ENCODE measurements around the gene ENTHD1. TPM values are rescaled to one million over a fixed set of nuclear protein-coding genes. Genes with fewer than 3 reads are reported as not detected.
A peak's percentile ranks its signal among the peaks of the same experiment; 100 is the strongest.

Gene ENTHD1
- total and polyA plus RNA-seq, 9 of the 15 experiments (the other 6 are each of a cell fraction or from before 2014, with no cell fraction given): 0.13 to 0.98 (median 0.35) TPM

DNA sequence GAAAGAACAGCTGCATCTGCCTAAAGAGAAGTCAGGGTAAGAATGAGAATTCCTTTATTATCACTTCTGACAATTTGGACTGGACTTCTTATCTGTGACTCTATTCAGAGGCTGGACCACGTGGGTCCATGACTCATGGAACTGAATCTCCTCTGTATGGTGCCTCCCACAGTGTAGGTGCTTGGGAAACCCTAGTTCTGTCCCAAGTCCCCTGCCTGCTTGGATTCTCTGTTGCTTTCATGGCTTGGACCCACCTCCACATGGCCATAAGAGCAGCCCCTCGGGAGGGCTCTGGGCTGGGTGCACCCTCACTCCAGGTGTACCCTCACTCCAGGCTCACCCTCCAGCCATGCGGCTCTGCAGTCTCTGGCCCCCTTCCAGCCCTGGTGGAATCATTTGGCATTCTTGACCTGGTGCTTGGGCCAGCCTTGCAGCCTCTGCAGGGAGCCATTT, 169.6 kb downstream of the ENTHD1 start (continued):
- no peak for TF ChIP-seq MEF2D (tag; conservative IDR thresholded peaks at IDR 0.05; ENCODE audit: low read depth)
- TF ChIP-seq RBM22 (IDR thresholded peaks at IDR 0.05; ENCODE audit: low read depth, low read length, poor library complexity, severe bottlenecking): no peak
- no peak for TF ChIP-seq LARP7 (IDR thresholded peaks at IDR 0.05)
- TF ChIP-seq ZBTB8A (IDR thresholded peaks at IDR 0.05; ENCODE audit: partially characterized antibody): no peak
- no peak for TF ChIP-seq GTF2F1 (IDR thresholded peaks at IDR 0.05; ENCODE audit: low read depth, low read length)
- TF ChIP-seq, protein P1, sequence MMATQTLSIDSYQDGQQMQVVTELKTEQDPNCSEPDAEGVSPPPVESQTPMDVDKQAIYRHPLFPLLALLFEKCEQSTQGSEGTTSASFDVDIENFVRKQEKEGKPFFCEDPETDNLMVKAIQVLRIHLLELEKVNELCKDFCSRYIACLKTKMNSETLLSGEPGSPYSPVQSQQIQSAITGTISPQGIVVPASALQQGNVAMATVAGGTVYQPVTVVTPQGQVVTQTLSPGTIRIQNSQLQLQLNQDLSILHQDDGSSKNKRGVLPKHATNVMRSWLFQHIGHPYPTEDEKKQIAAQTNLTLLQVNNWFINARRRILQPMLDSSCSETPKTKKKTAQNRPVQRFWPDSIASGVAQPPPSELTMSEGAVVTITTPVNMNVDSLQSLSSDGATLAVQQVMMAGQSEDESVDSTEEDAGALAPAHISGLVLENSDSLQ (IDR thresholded peaks at IDR 0.05): no peak
- no peak for TF ChIP-seq ZNF232 (CRISPR knock-in tag; IDR thresholded peaks at IDR 0.05)
- no peak for TF ChIP-seq CAMTA2 (CRISPR knock-in tag; conservative IDR thresholded peaks at IDR 0.05)
- TF ChIP-seq TEAD4 (IDR thresholded peaks at IDR 0.05; ENCODE audit: low read length): peak; percentile 71
- TF ChIP-seq TEAD4 (CRISPR knock-in tag; IDR thresholded peaks at IDR 0.05; ENCODE audit: borderline replicate concordance): no peak
- TF ChIP-seq, protein P2, sequence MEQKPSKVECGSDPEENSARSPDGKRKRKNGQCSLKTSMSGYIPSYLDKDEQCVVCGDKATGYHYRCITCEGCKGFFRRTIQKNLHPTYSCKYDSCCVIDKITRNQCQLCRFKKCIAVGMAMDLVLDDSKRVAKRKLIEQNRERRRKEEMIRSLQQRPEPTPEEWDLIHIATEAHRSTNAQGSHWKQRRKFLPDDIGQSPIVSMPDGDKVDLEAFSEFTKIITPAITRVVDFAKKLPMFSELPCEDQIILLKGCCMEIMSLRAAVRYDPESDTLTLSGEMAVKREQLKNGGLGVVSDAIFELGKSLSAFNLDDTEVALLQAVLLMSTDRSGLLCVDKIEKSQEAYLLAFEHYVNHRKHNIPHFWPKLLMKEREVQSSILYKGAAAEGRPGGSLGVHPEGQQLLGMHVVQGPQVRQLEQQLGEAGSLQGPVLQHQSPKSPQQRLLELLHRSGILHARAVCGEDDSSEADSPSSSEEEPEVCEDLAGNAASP (IDR thresholded peaks at IDR 0.05): no peak
- TF ChIP-seq ZNF263 (CRISPR knock-in tag; IDR thresholded peaks at IDR 0.05; ENCODE audit: borderline replicate concordance): no peak
- TF ChIP-seq, protein P3, sequence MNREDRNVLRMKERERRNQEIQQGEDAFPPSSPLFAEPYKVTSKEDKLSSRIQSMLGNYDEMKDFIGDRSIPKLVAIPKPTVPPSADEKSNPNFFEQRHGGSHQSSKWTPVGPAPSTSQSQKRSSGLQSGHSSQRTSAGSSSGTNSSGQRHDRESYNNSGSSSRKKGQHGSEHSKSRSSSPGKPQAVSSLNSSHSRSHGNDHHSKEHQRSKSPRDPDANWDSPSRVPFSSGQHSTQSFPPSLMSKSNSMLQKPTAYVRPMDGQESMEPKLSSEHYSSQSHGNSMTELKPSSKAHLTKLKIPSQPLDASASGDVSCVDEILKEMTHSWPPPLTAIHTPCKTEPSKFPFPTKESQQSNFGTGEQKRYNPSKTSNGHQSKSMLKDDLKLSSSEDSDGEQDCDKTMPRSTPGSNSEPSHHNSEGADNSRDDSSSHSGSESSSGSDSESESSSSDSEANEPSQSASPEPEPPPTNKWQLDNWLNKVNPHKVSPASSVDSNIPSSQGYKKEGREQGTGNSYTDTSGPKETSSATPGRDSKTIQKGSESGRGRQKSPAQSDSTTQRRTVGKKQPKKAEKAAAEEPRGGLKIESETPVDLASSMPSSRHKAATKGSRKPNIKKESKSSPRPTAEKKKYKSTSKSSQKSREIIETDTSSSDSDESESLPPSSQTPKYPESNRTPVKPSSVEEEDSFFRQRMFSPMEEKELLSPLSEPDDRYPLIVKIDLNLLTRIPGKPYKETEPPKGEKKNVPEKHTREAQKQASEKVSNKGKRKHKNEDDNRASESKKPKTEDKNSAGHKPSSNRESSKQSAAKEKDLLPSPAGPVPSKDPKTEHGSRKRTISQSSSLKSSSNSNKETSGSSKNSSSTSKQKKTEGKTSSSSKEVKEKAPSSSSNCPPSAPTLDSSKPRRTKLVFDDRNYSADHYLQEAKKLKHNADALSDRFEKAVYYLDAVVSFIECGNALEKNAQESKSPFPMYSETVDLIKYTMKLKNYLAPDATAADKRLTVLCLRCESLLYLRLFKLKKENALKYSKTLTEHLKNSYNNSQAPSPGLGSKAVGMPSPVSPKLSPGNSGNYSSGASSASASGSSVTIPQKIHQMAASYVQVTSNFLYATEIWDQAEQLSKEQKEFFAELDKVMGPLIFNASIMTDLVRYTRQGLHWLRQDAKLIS (CRISPR knock-in tag; IDR thresholded peaks at IDR 0.05): no peak
- no peak for TF ChIP-seq ELF2 (CRISPR knock-in tag; IDR thresholded peaks at IDR 0.05)
- TF ChIP-seq RUNX1 (IDR thresholded peaks at IDR 0.05; ENCODE audit: low read depth): no peak
- peak; percentile 79 for TF ChIP-seq NFIC (IDR thresholded peaks at IDR 0.05)
- TF ChIP-seq, protein P4, sequence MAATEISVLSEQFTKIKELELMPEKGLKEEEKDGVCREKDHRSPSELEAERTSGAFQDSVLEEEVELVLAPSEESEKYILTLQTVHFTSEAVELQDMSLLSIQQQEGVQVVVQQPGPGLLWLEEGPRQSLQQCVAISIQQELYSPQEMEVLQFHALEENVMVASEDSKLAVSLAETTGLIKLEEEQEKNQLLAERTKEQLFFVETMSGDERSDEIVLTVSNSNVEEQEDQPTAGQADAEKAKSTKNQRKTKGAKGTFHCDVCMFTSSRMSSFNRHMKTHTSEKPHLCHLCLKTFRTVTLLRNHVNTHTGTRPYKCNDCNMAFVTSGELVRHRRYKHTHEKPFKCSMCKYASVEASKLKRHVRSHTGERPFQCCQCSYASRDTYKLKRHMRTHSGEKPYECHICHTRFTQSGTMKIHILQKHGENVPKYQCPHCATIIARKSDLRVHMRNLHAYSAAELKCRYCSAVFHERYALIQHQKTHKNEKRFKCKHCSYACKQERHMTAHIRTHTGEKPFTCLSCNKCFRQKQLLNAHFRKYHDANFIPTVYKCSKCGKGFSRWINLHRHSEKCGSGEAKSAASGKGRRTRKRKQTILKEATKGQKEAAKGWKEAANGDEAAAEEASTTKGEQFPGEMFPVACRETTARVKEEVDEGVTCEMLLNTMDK (IDR thresholded peaks at IDR 0.05; ENCODE audit: borderline replicate concordance, insufficient read depth, low read depth, low read length, poor library complexity, severe bottlenecking): no peak
- 0 out of 4 replicates have a peak, but pooled peaks of 1 of the 2 experiments have one; percentile 42 for TF ChIP-seq TEAD1 (CRISPR knock-in tag; IDR thresholded peaks at IDR 0.05)
- no peak for TF ChIP-seq MAFK (IDR thresholded peaks at IDR 0.05; ENCODE audit: low read length)
- no peak for TF ChIP-seq MCM2 (IDR thresholded peaks at IDR 0.05; ENCODE audit: low read depth)
- TF ChIP-seq NCOA4 (IDR thresholded peaks at IDR 0.05; ENCODE audit: partially characterized antibody): no peak
- TF ChIP-seq NFE2 (IDR thresholded peaks at IDR 0.05; ENCODE audit: low read depth): peak; percentile 51; the same call in 1 of the 2 replicates
- no peak for TF ChIP-seq GATA2 (CRISPR knock-in tag; IDR thresholded peaks at IDR 0.05)

All from K562 (cell line).